KMS-11 (cell line): ENCODE results near the gene TUBE1.

Experiments used
- H2AFZ ChIP-seq: fragments of 200-600 bp; sonication (generic); 2 replicates; pipeline ENCODE4 v1.6.1; 2016; ENCODE audit warnings: antibody characterized with exemption, mixed run types, low read depth
- H3K27ac ChIP-seq: fragments of 200-600 bp; sonication (generic); 2 replicates; pipeline ENCODE4 v1.6.1; 2016; ENCODE audit warnings: mild to moderate bottlenecking, mixed run types
- H3K27me3 ChIP-seq: fragments of 200-600 bp; sonication (generic); 2 replicates; pipeline ENCODE4 v1.6.1; 2017; ENCODE audit warnings: mild to moderate bottlenecking, low read depth, mixed run types, moderate library complexity; ENCODE audit not compliant: insufficient read depth
- H3K36me3 ChIP-seq: fragments of 200-600 bp; sonication (generic); 2 replicates; pipeline ENCODE4 v1.6.1; 2017; ENCODE audit warnings: mild to moderate bottlenecking, mixed run types; ENCODE audit not compliant: insufficient read depth
- H3K4me1 ChIP-seq: fragments of 200-600 bp; sonication (generic); 2 replicates; pipeline ENCODE4 v1.6.1; 2016; ENCODE audit warnings: mild to moderate bottlenecking, low read depth, mixed run types; ENCODE audit not compliant: poor library complexity, severe bottlenecking
- H3K4me2 ChIP-seq: fragments of 200-600 bp; sonication (generic); 2 replicates; pipeline ENCODE4 v1.7.0; 2016; ENCODE audit warnings: mild to moderate bottlenecking, mixed run types
- H3K4me3 ChIP-seq: fragments of 200-600 bp; sonication (generic); IDR thresholded peaks from 2 replicates; pipeline ENCODE4 v1.6.1; 2017; ENCODE audit warnings: low read depth, low read length, mixed read lengths; ENCODE audit not compliant: insufficient read depth
- H3K79me2 ChIP-seq: fragments of 200-600 bp; sonication (generic); 2 replicates; pipeline ENCODE4 v1.6.1; 2016; ENCODE audit warnings: low read depth, mixed run types; ENCODE audit not compliant: insufficient read depth
- H3K9ac ChIP-seq: fragments of 200-600 bp; sonication (generic); 2 replicates; pipeline ENCODE4 v1.6.1; 2016; ENCODE audit warnings: mild to moderate bottlenecking, mixed run types
- H4K20me1 ChIP-seq: fragments of 200-600 bp; sonication (generic); 2 replicates; pipeline ENCODE4 v1.6.1; 2016; ENCODE audit warnings: mild to moderate bottlenecking, mixed run types; ENCODE audit not compliant: insufficient read depth
- TF ChIP-seq, protein P1 (sequence below): fragments of 200-600 bp; sonication (generic); conservative IDR thresholded peaks from 2 replicates; pipeline ENCODE4 v1.6.1; 2017; ENCODE audit warnings: low read depth, mild to moderate bottlenecking, antibody characterized with exemption, low read length, moderate library complexity, mixed read lengths

The TUBE1 gene

DNA sequence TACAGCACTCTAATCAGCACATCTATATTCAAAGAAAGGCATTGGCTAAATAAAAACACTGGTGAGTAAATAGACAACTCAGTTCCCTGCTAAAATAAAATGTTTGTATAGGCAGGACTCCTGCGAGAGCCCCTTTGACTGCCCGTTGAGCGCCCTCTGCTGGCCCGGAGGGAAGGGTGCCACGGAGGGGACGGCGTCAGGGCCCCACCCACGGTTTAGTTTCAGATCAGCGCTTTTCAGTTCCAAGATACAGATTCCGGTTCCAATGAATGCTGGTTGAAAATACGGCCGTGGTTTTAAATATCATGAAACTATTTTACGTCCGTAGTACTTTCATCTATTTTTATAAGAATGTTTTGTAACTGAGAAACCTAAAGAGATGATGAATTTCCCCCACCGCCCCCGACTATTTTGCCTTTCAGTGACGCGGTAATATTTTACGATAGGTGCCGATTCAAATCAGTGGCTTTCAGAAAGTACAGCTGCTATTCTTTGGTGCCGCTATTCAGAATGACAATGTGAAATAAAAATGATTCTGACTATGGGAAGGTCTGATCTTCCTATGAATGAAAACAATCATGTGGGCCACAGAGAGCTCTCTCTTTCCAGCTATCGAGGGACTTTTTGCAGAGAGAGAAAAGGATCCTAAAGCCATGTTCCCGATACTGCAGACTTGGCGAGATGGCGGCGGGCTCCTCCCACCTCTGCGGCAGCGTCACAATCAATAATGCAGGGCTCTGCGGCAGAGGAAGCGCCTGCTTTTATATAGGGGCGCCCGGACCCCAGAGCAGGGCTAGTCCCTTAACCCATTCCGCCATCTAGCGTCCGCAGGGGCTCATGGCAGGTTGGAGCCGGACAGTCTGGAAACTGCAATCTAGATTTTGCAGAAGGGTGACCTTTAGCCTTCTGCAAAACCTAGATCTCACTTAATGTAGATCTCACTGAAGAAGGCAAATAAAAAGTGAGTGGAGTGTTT, 44.0 kb downstream of the TUBE1 start:
- Histone ChIP-seq H3K27ac (peak overlapping the region; percentile 81), H3K4me2 (peak overlapping the region; percentile 67), H3K79me2 (no peaks in the 10 kb centered on the region)

DNA sequence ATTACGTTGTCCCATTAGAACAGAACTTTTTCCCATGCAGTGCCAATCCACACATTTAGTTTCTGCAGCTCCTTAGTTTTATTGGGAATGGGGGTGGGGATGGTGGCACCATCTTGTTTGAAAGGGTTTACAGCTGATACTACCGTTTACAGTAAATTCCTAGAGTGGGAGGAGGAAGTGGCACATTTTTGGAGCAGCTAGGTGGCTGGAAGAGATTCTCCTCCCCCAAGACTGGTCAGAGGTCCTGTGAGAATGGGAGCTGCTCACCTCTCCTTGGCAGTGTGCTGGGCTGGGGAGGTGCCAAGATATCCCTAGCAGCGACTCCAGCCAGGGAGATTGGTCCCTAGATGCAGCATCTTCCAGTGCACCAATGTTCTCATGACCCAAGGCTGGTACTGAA, 45.7 kb downstream of the TUBE1 start:
- TF ChIP-seq, protein P1, sequence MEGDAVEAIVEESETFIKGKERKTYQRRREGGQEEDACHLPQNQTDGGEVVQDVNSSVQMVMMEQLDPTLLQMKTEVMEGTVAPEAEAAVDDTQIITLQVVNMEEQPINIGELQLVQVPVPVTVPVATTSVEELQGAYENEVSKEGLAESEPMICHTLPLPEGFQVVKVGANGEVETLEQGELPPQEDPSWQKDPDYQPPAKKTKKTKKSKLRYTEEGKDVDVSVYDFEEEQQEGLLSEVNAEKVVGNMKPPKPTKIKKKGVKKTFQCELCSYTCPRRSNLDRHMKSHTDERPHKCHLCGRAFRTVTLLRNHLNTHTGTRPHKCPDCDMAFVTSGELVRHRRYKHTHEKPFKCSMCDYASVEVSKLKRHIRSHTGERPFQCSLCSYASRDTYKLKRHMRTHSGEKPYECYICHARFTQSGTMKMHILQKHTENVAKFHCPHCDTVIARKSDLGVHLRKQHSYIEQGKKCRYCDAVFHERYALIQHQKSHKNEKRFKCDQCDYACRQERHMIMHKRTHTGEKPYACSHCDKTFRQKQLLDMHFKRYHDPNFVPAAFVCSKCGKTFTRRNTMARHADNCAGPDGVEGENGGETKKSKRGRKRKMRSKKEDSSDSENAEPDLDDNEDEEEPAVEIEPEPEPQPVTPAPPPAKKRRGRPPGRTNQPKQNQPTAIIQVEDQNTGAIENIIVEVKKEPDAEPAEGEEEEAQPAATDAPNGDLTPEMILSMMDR, result no peak
- H3K27me3 ChIP-seq, result no peaks in the 10 kb centered on the region
- no peak overlapping the region for H3K27ac ChIP-seq
- no peaks in the 10 kb centered on the region for H3K79me2 ChIP-seq
- no peak overlapping the region for H2AFZ ChIP-seq
- H3K4me3 ChIP-seq, result no peak overlapping the region
- H3K9ac ChIP-seq, result no peak overlapping the region
- no peaks in the 10 kb centered on the region for H3K36me3 ChIP-seq
- H3K4me2 ChIP-seq, result no peak overlapping the region
- H4K20me1 ChIP-seq, result no peaks in the 10 kb centered on the region
- H3K4me1 ChIP-seq, result peaks cover 4% of the 10 kb centered on the region

More for the DNA sequence above, 44.0 kb downstream of the TUBE1 start:
- TF ChIP-seq, protein P1, result peak; percentile 69
- Histone ChIP-seq H3K4me1 (peaks cover 4% of the 10 kb centered on the region), H3K4me3 (no peak overlapping the region), H2AFZ (peak overlapping the region; percentile 93), H3K36me3 (no peaks in the 10 kb centered on the region), H3K9ac (peak overlapping the region; percentile 71; the same call in 1 of the 2 replicates), H3K27me3 (no peaks in the 10 kb centered on the region), H4K20me1 (no peaks in the 10 kb centered on the region)

DNA sequence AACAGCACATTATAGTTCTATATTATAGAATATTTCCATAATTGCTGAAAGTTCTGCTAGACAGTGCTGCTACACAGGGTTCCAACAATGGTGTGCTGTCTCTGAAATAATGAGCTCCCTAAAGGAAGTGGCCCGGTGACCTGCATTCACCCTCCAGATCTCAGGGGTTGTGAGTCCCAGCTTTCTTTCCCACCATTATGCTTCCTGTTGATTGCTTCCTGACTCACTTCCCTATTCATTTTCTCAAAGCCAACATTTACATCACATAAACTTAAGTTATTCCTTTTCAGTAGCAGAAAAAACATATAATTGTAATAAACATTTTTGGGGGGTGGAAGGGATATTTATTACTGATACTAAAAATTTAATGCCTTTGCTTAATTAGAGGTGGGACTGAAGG, 46.3 kb downstream of the TUBE1 start:
- H3K27ac ChIP-seq, result no peak overlapping the region
- H3K36me3 ChIP-seq, result no peaks in the 10 kb centered on the region
- H3K27me3 ChIP-seq, result no peaks in the 10 kb centered on the region
- no peak overlapping the region for H2AFZ ChIP-seq
- H3K79me2 ChIP-seq, result no peaks in the 10 kb centered on the region
- peaks cover 4% of the 10 kb centered on the region for H3K4me1 ChIP-seq
- H3K4me3 ChIP-seq, result no peak overlapping the region
- no peak overlapping the region for H3K9ac ChIP-seq
- H4K20me1 ChIP-seq, result no peaks in the 10 kb centered on the region
- H3K4me2 ChIP-seq, result no peak overlapping the region
- TF ChIP-seq, protein P1, result no peak

DNA sequence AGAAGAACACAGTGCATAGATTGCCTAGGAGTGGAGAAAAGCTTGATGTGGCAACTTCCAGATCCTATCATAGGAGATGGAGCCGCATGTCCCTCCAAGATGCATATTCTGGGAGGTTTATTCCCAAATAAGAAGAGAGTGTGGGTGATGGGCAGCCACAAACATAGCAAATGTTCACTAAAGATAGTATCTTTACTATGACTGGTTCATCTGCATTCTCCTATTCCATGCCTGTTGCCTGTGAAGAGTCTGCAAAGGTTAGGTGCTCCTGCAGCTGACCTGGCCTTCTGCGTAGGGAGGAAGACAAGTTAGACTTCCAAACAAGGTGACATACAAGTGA, 47.9 kb downstream of the TUBE1 start:
- Histone ChIP-seq H3K27ac (no peak overlapping the region), H3K9ac (no peak overlapping the region), H3K79me2 (no peaks in the 10 kb centered on the region), H3K4me3 (no peak overlapping the region), H3K27me3 (no peaks in the 10 kb centered on the region), H3K36me3 (no peaks in the 10 kb centered on the region), H2AFZ (no peak overlapping the region), H4K20me1 (no peaks in the 10 kb centered on the region), H3K4me1 (peaks cover 4% of the 10 kb centered on the region), H3K4me2 (no peak overlapping the region)
- TF ChIP-seq, protein P1, result no peak
